HCT116 (cell line): ENCODE results near the gene BAG1. TPM values are rescaled to one million over a fixed set of nuclear protein-coding genes. Genes with fewer than 3 reads are reported as not detected.

ENCODE experiments used
- ATAC-seq: fragments of 200-7000 bp; cut with Tn5 transposase; 2 replicates; pipeline ENCODE4 v1.9.1; 2020; ENCODE audit warnings: mild to moderate bottlenecking, moderate library complexity
- BruUV-seq: library from RNA; stranded (reverse); fragments of 400-500 nt; replicated peaks from 2 replicates; lab custom pipeline; 2021; lab: Mats Ljungman, UMichigan
- CTCF ChIA-PET: fragments of 300-600 bp; sonication (Branson Sonifier 250); formaldehyde crosslinking; loops from one replicate; lab custom pipeline; 2021; ENCODE audit warnings: antibody characterized with exemption; lab: Charles Lee
- POLR2A ChIA-PET: fragments of 300-600, 350-600 bp; sonication (Branson Sonifier 250); formaldehyde crosslinking; loops from one replicate; lab custom pipeline; 2021; ENCODE audit warnings: antibody characterized with exemption; lab: Charles Lee
- RAD21 ChIA-PET, 2 experiments: fragments of 300-600 bp; sonication (Branson Sonifier 250); formaldehyde crosslinking; loops; one replicate each; lab custom pipeline; 2023; ENCODE audit warnings: low total read pairs in 2 of 2; ENCODE audit not compliant: uncharacterized antibody in 2 of 2, unreplicated experiment in 2 of 2, low non-redundant PET in 1 of 2; lab: Charles Lee
- DNase-seq: peaks from one replicate; pipeline ENCODE4 v3.0.0-alpha.2; 2010; ENCODE audit warnings: low read depth, low spot score
- H2AFZ ChIP-seq: fragments of 200-600 bp; shearing (Covaris generic), sonication (generic); 2 replicates; pipeline ENCODE4 v1.6.1; 2017; ENCODE audit warnings: low read depth, mixed run types, mixed read lengths, antibody characterized with exemption, low read length; ENCODE audit not compliant: poor library complexity, severe bottlenecking
- H3K27ac ChIP-seq: 2 replicates; pipeline ENCODE4 v1.5.1; 2012; ENCODE audit warnings: low read depth, low read length
- H3K27me3 ChIP-seq: fragments of 200-600 bp; sonication (generic); 2 replicates; pipeline ENCODE4 v1.6.1; 2016; ENCODE audit warnings: mixed run types, low read length, mixed read lengths; ENCODE audit not compliant: insufficient read depth
- H3K36me3 ChIP-seq, 2 experiments: fragments of 200-500 bp in 1 of 2; fragments of 200-600 bp in 1 of 2; sonication (Bioruptor generic) in 1 of 2; sonication (generic) in 1 of 2; 2 replicates each; pipeline versions ENCODE4 v1.5.1 to v1.6.1; 2014 to 2016; ENCODE audit warnings: low read length in 2 of 2, inconsistent platforms in 1 of 2, mixed read lengths in 1 of 2, mixed run types in 1 of 2; ENCODE audit not compliant: insufficient read depth in 2 of 2, control insufficient read depth in 1 of 2
- H3K4me1 ChIP-seq, 2 experiments: fragments of 200-600 bp in 1 of 2; sonication (generic) in 1 of 2; 2 replicates each; pipeline versions ENCODE4 v1.5.1 to v1.6.1; 2012 to 2017; ENCODE audit warnings: low read length in 2 of 2, inconsistent platforms in 1 of 2, mild to moderate bottlenecking in 1 of 2, mixed read lengths in 1 of 2, mixed run types in 1 of 2, moderate library complexity in 1 of 2; ENCODE audit not compliant: insufficient read depth in 2 of 2, control insufficient read depth in 1 of 2
- H3K4me2 ChIP-seq: fragments of 200-600 bp; sonication (generic); 2 replicates; pipeline ENCODE4 v1.6.1; 2017; ENCODE audit warnings: mixed run types, low read length, mixed read lengths
- H3K4me3 ChIP-seq, 2 experiments: fragments of 200-600 bp in 1 of 2; sonication (generic) in 1 of 2; replicated peaks in 1 of 2; 2 replicates each; pipeline ENCODE4 v1.5.1; 2011 to 2016; ENCODE audit warnings: low read length in 2 of 2, control low read depth in 1 of 2, low read depth in 1 of 2, mild to moderate bottlenecking in 1 of 2, mixed read lengths in 1 of 2, mixed run types in 1 of 2
- H3K79me2 ChIP-seq: fragments of 200-600 bp; sonication (generic); 2 replicates; pipeline ENCODE4 v1.6.1; 2017; ENCODE audit warnings: mild to moderate bottlenecking, mixed run types, low read length, moderate library complexity, mixed read lengths; ENCODE audit not compliant: insufficient read depth
- H3K9ac ChIP-seq: fragments of 200-600 bp; sonication (generic); 2 replicates; pipeline ENCODE4 v1.6.1; 2016; ENCODE audit warnings: low read length, mixed read lengths
- H3K9me2 ChIP-seq: fragments of 200-600 bp; sonication (generic), shearing (Covaris generic); 2 replicates; pipeline ENCODE4 v1.6.1; 2017; ENCODE audit warnings: mixed run types, mild to moderate bottlenecking, moderate library complexity; ENCODE audit not compliant: insufficient read depth
- H3K9me3 ChIP-seq, 2 experiments: fragments of 200-500 bp in 1 of 2; fragments of 200-600 bp in 1 of 2; sonication (Bioruptor generic) in 1 of 2; sonication (generic) in 1 of 2; 2 replicates each; pipeline ENCODE4 v1.6.1; 2014 to 2017; ENCODE audit warnings: low read length in 2 of 2, mixed read lengths in 2 of 2, inconsistent platforms in 1 of 2, low read depth in 1 of 2, mild to moderate bottlenecking in 1 of 2, mixed run types in 1 of 2, moderate library complexity in 1 of 2; ENCODE audit not compliant: control insufficient read depth in 1 of 2, insufficient read depth in 1 of 2
- H4K20me1 ChIP-seq: fragments of 200-600 bp; sonication (generic), shearing (Covaris generic); 2 replicates; pipeline ENCODE4 v1.6.1; 2017; ENCODE audit warnings: mixed run types, mild to moderate bottlenecking, moderate library complexity; ENCODE audit not compliant: insufficient read depth
- ATF3 ChIP-seq: IDR thresholded peaks from 2 replicates; pipeline ENCODE4 v1.6.1; 2012
- CBX3 ChIP-seq: IDR thresholded peaks from 2 replicates; pipeline ENCODE4 v1.6.1; 2012; ENCODE audit warnings: low read depth
- EGR1 ChIP-seq: IDR thresholded peaks from 2 replicates; pipeline ENCODE4 v1.6.1; 2012; ENCODE audit warnings: low read depth
- EZH2phosphoT487 ChIP-seq: fragments of 200-600 bp; IDR thresholded peaks from 2 replicates; pipeline ENCODE4 v1.6.1; 2018; ENCODE audit warnings: antibody characterized with exemption, borderline replicate concordance
- FOSL1 ChIP-seq: IDR thresholded peaks from 2 replicates; pipeline ENCODE4 v1.6.1; 2012; ENCODE audit warnings: low read depth
- MAX ChIP-seq: IDR thresholded peaks from 2 replicates; pipeline ENCODE4 v1.6.1; 2012
- POLR2A ChIP-seq: IDR thresholded peaks from 2 replicates; pipeline ENCODE4 v1.7.0; 2011; ENCODE audit warnings: borderline replicate concordance; ENCODE audit not compliant: insufficient read depth, insufficient read length; ENCODE audit errors: extremely low read depth
- POLR2AphosphoS5 ChIP-seq: IDR thresholded peaks from 2 replicates; pipeline ENCODE4 v1.6.1; 2011; ENCODE audit warnings: mild to moderate bottlenecking, low read depth, low read length, moderate library complexity
- RAD21 ChIP-seq: IDR thresholded peaks from 2 replicates; pipeline ENCODE4 v1.6.1; 2012; ENCODE audit warnings: low read depth, mild to moderate bottlenecking
- SIN3A ChIP-seq: IDR thresholded peaks from 2 replicates; pipeline ENCODE4 v1.6.1; 2012; ENCODE audit warnings: low read depth
- SP1 ChIP-seq: IDR thresholded peaks from 2 replicates; pipeline ENCODE4 v1.6.1; 2012; ENCODE audit warnings: low read depth
- SRF ChIP-seq: IDR thresholded peaks from 2 replicates; pipeline ENCODE4 v1.6.1; 2012; ENCODE audit warnings: low read depth
- TCF7L2 ChIP-seq: IDR thresholded peaks from 2 replicates; pipeline ENCODE4 v1.7.0; 2011; ENCODE audit warnings: borderline replicate concordance, inconsistent platforms; ENCODE audit not compliant: insufficient read depth, insufficient read length; ENCODE audit errors: extremely low read depth
- ZBTB33 ChIP-seq: IDR thresholded peaks from 2 replicates; pipeline ENCODE4 v1.6.1; 2011; ENCODE audit warnings: mild to moderate bottlenecking, low read length, moderate library complexity; ENCODE audit not compliant: insufficient replicate concordance; ENCODE audit errors: extremely low read depth
- ZFX ChIP-seq: fragments of 450-650 bp; IDR thresholded peaks from 2 replicates; pipeline ENCODE4 v1.6.1; 2017
- ZNF274 ChIP-seq: fragments of 200-500 bp; sonication (Bioruptor generic); IDR thresholded peaks from 2 replicates; pipeline ENCODE4 v1.6.1; 2014; ENCODE audit warnings: mild to moderate bottlenecking, low read depth, low read length, inconsistent platforms
- intact Hi-C: fragments of 100-400 bp; cut with micrococcal nuclease; formaldehyde crosslinking; loops from 2 replicates; pipeline ENCODE4 v1.10.0; 2022
- total RNA-seq: library from RNA; stranded (reverse); gene quantifications from one replicate; pipeline ENCODE4 v1.2.1, GENCODE V29; 2021; ENCODE audit not compliant: unreplicated experiment

The BAG1 gene
- total RNA-seq, 1 experiment from 2014 or later = 58.2 TPM

- no peak within 1 kb of the TSS for H3K4me2 ChIP-seq
- H3K79me2 ChIP-seq = no peaks in the 10 kb centered on the region
- intact Hi-C loops = no loop called here
- BruUV-seq = no TSS peak
- H3K9ac ChIP-seq = no peak within 1 kb of the TSS
- peaks cover 5 to 13% of the 10 kb centered on the region in 2 experiments for H3K4me1 ChIP-seq
- H3K4me3 ChIP-seq = no peak within 1 kb of the TSS
- POLR2A ChIA-PET = interaction anchor here (0.7 kb wide), 1 partner anchor 215 kb away, joined by 3 read pairs; the partner anchor contains the start of gene DNAJA1
- TF ChIP-seq SIN3A (no peak), SP1 (no peak), EZH2phosphoT487 (no peak), ZNF274 (no peak), ATF3 (no peak), POLR2AphosphoS5 (no peak), POLR2A (no peak), CBX3 (no peak), MAX (no peak), FOSL1 (no peak), ZBTB33 (no peak), ZFX (no peak), EGR1 (no peak), SRF (no peak), TCF7L2 (no peak), RAD21 (no peak)
- H3K9me3 ChIP-seq = no peaks in the 10 kb centered on the region
- H4K20me1 ChIP-seq = no peaks in the 10 kb centered on the region
- H2AFZ ChIP-seq = no peak within 1 kb of the TSS
- no peak within 1 kb of the TSS for H3K27ac ChIP-seq
- H3K27me3 ChIP-seq = no peaks in the 10 kb centered on the region
- H3K36me3 ChIP-seq = no peaks in the 10 kb centered on the region
- CTCF ChIA-PET = interaction anchor here (0.8 kb wide), 1 partner anchor 213 kb away, joined by 3 read pairs; no protein-coding TSS in a partner anchor
- no peak for DNase-seq
- H3K9me2 ChIP-seq = no peaks in the 10 kb centered on the region
- ATAC-seq = no peak
- RAD21 ChIA-PET = no interaction called here
Observed at GRCh38 chr9:33239921-33240320, 24.6 kb downstream of the BAG1 start, which contains the start of gene SPINK4. SPINK4 (plus strand) TSS chr9:33240167; CDS start chr9:33240209, 42 bp downstream.
